NT2/D1 (cell line): ENCODE measurements around the gene RAPSN.

Experiments used
- DNase-seq: peaks from one replicate; pipeline ENCODE4 v3.0.0-alpha.2; 2011; ENCODE audit warnings: low read depth, low spot score
- H3K27me3 ChIP-seq: 2 replicates; pipeline ENCODE4 v1.6.0; 2011; ENCODE audit warnings: mild to moderate bottlenecking; ENCODE audit not compliant: insufficient read length, insufficient read depth
- H3K36me3 ChIP-seq: 2 replicates; pipeline ENCODE4 v1.6.1; 2011; ENCODE audit warnings: mild to moderate bottlenecking, low read length, mixed read lengths; ENCODE audit not compliant: insufficient read depth, insufficient read length
- H3K4me1 ChIP-seq: 2 replicates; pipeline ENCODE4 v1.5.1; 2011; ENCODE audit not compliant: insufficient read depth, insufficient read length
- H3K4me3 ChIP-seq: 2 replicates; pipeline ENCODE4 v1.5.1; 2011; ENCODE audit warnings: low read depth; ENCODE audit not compliant: insufficient read length
- H3K9ac ChIP-seq: 2 replicates; pipeline ENCODE4 v1.6.0; 2011; ENCODE audit warnings: low read depth; ENCODE audit not compliant: insufficient read length
- H3K9me3 ChIP-seq: 2 replicates; pipeline ENCODE4 v1.5.1; 2011; ENCODE audit warnings: mild to moderate bottlenecking, low read length; ENCODE audit not compliant: insufficient read depth
- SUZ12 ChIP-seq: IDR thresholded peaks from 2 replicates; pipeline ENCODE4 v1.6.1; 2011; ENCODE audit not compliant: insufficient read length, insufficient read depth; ENCODE audit errors: extremely low read depth
- YY1 ChIP-seq: IDR thresholded peaks from 2 replicates; pipeline ENCODE4 v1.6.1; 2011; ENCODE audit not compliant: insufficient read length, insufficient read depth
- ZNF274 ChIP-seq: IDR thresholded peaks from 2 replicates; pipeline ENCODE4 v1.6.1; 2011; ENCODE audit warnings: mild to moderate bottlenecking, low read depth, low read length

Gene RAPSN

GRCh38 chr11:47395223-47396048 lies 53.5 kb downstream of the RAPSN start:
- Histone ChIP-seq H3K36me3 (no peaks in the 10 kb centered on the region), H3K4me3 (no peak overlapping the region), H3K27me3 (no peaks in the 10 kb centered on the region), H3K9ac (peak overlapping the region; percentile 21), H3K9me3 (no peaks in the 10 kb centered on the region), H3K4me1 (peaks cover 28% of the 10 kb centered on the region)
- no peak for TF ChIP-seq ZNF274
- TF ChIP-seq YY1: no peak
- no peak for TF ChIP-seq SUZ12
- no peak for DNase-seq

GRCh38 chr11:47394322-47395222 lies 54.4 kb downstream of the RAPSN start:
- DNase-seq: no peak
- no peaks in the 10 kb centered on the region for H3K36me3 ChIP-seq
- H3K27me3 ChIP-seq: no peaks in the 10 kb centered on the region
- no peak overlapping the region for H3K4me3 ChIP-seq
- H3K9ac ChIP-seq: peak overlapping the region; percentile 36
- H3K9me3 ChIP-seq: no peaks in the 10 kb centered on the region
- TF ChIP-seq SUZ12 (no peak), YY1 (no peak), ZNF274 (no peak)
- peaks cover 28% of the 10 kb centered on the region for H3K4me1 ChIP-seq

- Histone ChIP-seq H3K4me3 (no peak overlapping the region), H3K4me1 (peaks cover 29% of the 10 kb centered on the region), H3K9ac (peak overlapping the region; percentile 45), H3K36me3 (no peaks in the 10 kb centered on the region), H3K27me3 (no peaks in the 10 kb centered on the region), H3K9me3 (no peaks in the 10 kb centered on the region)
- DNase-seq: no peak
- TF ChIP-seq ZNF274: no peak
- no peak for TF ChIP-seq SUZ12
- no peak for TF ChIP-seq YY1
These were observed 55.0 kb downstream of the RAPSN start for GRCh38 chr11:47394050-47394321.

- Histone ChIP-seq H3K4me1 (peaks cover 30% of the 10 kb centered on the region), H3K27me3 (no peaks in the 10 kb centered on the region), H3K4me3 (no peak overlapping the region), H3K9me3 (no peaks in the 10 kb centered on the region), H3K9ac (peak overlapping the region; percentile 45), H3K36me3 (no peaks in the 10 kb centered on the region)
- DNase-seq: no peak
- no peak for TF ChIP-seq YY1
- TF ChIP-seq SUZ12: no peak
- no peak for TF ChIP-seq ZNF274
These were observed 55.5 kb downstream of the RAPSN start for GRCh38 chr11:47393163-47394049.

GRCh38 chr11:47392546-47393162 lies 56.3 kb downstream of the RAPSN start:
- Histone ChIP-seq H3K4me3 (no peak overlapping the region), H3K36me3 (no peaks in the 10 kb centered on the region), H3K4me1 (peaks cover 33% of the 10 kb centered on the region)

GRCh38 chr11:47391711-47392432 lies 57.1 kb downstream of the RAPSN start:
- H3K9me3 ChIP-seq: no peaks in the 10 kb centered on the region
- H3K4me3 ChIP-seq: no peak overlapping the region
- H3K4me1 ChIP-seq: peaks cover 33% of the 10 kb centered on the region
- H3K9ac ChIP-seq: no peak overlapping the region
- no peaks in the 10 kb centered on the region for H3K36me3 ChIP-seq
- DNase-seq: no peak
- TF ChIP-seq SUZ12 (no peak), YY1 (no peak), ZNF274 (no peak)
- H3K27me3 ChIP-seq: no peaks in the 10 kb centered on the region

More at GRCh38 chr11:47392546-47393162, 56.3 kb downstream of the RAPSN start:
- no peak for DNase-seq
- H3K9me3 ChIP-seq: no peaks in the 10 kb centered on the region
- TF ChIP-seq YY1: no peak
- TF ChIP-seq SUZ12: no peak
- TF ChIP-seq ZNF274: no peak
- H3K27me3 ChIP-seq: no peaks in the 10 kb centered on the region
- no peak overlapping the region for H3K9ac ChIP-seq
